Measurements from ENCODE around the gene DNAL4.
A peak's percentile ranks its signal among the peaks of the same experiment; 100 is the strongest.

Gene DNAL4

DNA sequence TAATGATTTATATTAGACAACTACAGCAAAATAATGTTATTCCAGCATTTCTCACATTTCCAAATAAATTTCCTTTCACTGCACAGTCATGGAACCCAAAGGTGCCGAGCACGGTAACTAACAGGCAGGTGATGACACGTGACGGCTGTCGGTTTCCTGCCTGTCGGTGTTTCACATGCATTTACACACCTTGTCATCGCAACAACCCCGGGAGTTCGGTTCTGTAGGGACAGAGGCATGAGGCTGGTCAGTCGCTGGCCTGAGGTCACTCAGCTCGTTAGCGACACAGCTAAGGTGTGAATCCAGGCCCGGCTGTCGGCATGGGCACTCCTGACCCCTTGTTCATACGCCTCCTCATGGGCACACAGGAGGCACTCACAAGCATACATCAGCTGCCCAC is 9.9 kb downstream of the DNAL4 start:
- no peak for DNase-seq

DNA sequence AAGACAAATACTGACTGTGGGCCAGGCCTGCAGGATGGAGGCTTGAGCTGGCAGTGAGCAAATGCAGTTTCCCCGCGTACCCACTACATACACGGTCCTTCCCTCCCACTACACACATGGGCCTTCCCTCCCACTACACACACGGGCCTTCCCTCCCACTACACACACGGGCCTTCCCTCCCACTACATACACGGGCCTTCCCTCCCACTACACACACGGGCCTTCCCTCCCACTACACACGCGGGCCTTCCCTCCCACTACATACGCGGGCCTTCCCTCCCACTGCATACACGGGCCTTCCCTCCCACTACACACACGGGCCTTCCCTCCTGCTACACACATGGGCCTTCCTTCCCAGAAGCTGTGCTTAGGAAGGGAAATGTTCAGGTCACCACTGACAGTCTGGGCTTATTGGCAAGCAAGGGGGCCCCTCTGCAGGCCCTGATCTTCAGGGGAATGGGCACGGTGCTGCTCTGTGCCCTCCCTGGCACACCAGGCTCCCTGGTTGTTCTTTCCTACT is 10.8 kb downstream of the DNAL4 start:
- DNase-seq = no peak

DNA sequence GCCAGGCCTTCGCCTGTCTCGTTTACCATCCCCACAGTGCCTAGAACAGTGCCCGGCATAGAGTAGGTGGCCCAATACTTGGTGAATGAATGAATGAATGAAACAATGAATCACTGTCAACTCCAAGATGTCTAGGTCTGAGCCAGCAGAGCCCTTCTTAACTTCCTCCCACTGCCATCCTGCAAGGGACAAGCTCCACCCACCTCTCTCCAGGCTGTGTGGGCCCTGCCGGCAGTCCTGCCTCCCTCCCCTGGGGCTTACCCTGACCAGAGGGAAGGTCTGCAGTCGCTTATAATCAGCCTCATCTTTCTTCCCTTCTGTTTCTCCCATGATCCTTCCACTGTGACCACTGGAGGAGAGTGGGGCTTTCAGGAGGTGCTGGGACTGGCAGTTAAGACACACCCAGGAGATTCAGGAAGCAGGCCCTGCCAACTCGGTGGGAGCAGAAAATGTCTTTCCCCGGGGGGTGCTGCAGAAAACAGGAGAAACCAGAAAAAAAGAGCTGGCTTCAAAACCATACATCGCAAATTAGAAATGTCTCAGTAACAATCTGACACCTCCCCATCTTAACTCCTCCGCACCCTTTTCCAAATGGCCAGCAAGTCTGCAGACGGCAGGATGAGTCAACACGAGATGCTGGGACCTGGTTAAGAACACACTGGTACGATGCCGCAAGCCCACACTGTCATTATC is 11.4 kb downstream of the DNAL4 start:
- no peak for DNase-seq

DNA sequence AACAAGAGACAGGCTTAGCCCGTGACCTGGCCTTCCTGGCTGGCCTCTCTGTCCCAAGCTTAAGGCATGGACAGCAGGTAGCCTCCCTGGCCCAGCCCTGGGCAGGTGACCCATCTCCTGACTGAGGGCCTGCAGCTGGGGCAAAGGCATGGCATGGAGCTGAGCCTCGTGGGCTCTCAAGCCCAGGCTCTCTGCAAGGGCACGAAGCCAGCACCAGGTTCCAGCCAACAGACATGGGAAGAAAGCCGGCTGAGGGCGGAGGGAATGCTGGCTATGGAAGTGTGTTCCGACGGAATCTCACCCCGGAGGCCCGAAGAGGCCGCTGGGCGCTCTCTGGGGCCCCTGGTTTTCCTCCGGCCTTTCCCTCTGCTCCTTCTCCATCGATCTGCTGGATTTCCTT is 12.9 kb downstream of the DNAL4 start:
- no peak for DNase-seq

DNA sequence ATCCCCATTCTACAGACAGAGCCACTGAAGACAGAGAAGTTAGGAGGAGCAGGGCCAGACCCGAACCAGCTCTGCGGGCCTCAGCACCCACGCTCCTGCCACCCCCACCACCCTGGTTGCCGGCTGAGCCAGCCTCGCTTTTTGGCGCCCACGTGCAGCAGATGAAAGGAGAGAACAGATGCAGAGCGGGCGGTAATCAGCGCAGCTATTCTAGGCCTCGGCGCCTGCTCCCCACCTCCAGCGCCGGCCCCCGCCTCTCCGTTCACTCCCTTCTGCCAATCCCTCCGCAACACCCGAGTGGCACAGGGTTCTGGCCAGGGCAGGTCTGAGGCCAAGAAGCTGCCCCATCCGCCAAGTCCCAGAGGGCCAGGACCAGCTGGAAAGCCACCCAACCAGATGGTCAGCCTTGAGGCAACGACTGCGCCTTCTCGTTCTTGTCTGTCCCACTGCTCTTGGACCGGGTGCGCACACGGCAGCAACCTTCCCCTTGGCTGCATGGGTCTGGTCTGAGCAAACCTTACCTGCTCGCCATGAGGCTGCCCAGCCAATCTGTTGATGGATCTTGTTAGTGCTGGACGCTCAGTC is 16.8 kb downstream of the DNAL4 start:
- no peak for DNase-seq

DNA sequence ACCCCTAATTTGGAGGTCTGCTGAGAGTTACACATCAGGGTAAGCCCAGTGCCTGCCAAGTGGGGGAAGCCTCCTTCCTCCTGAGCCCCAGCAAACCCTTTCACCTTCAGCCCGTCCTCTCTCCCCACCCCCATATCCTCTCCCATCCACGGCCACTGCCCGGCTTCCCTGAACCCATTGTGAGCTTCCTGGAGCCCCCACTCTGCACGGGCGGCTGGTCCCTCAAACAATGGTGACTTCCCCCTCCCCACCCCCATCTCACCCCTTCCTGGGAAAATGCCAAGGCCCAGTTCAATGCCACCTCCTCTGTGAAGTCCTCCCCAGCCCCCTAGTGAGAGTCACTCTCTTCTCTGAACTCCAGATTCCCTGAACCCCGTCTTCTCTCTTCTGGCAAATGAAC is 17.9 kb downstream of the DNAL4 start:
- no peak for DNase-seq

DNA sequence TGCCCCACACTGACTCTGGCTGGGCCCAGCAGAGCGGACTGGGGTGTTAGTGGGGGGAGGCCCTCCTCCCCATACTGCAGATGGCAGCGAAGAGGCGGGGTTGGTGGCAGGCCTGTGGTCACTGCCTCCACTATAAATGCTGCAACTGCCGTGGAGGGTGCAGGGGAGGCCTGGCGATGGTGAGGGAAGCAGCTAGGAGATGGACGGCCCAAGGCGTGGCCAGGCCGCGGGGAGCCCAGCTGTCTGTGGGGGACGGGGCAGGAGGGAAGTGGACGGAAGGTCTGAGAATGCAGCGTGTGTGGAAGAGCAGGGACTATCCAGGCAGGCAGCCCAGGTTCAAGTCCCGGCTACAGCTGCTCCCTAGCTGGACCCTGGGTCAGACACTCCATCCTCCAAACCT is 18.3 kb downstream of the DNAL4 start:
- no peak for DNase-seq

DNA sequence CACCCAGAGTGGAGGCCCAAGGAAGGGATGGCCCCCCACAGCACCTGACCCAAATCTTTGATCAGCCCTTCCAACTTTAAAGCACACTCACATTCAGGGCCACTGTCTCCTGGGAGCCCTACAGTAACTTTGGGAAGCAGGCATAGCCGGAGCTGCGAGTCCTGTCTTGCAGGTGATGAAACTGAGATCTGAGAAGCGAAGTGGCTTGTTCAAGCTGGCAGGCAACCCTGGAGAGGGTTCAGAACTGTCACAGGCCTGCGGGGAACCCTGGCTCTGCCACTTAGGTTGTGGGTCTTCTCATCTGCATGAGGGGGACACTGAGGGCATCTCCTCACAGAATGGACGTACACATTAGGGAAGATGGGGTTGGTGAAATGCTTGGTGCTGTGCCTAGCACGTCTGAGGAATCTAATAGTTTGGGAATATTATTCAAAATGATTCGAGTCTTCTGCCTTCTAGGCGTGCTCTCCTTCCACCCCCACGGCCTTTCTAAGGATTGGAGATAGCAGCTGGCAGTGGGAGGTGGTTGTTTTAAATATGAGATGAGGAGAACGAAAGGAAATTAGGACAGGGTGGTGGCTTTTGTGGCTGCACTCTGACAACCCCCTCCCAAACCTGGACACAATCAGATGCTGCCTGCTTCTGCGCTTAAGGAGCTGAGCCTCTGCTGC is 19.3 kb downstream of the DNAL4 start:
- no peak for DNase-seq

DNA sequence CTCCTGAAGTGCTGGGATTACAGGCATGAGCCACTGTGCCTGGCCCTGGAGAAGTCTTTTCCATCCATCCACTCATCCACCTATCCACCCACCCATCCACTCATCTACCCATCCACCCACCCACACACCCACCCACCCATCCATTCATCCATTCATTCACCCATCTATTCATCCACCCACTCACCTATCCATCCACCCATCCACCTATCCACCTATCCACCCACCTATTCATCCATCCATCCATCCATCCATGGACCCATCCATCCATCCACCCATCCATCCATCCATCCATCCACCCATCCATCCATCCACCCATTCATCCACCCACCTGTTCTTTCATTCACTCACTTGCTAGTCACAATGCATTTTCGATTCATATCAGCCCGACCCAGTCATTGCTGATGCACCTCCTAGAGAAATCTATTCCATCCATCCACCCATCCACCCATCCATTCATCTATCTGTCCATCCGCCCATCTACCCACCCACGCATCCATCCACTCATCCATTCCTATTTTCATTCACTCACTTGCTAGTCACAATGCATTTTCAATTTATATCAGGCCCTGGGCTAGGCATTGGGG is 20.5 kb downstream of the DNAL4 start:
- DNase-seq = no peak

DNA sequence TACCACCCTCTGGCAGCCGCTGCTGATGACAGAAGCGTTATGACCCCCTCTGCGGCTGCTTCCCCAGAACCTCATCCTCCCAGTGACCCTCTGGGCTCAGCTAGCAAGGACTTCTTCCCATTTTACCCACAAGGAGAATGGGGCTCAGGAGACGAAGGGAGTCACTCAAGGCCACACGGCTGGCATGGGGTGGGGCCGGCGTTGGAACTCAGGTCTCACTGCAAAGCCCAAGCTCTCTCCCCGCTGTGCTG is 21.4 kb downstream of the DNAL4 start:
- no peak for DNase-seq

DNA sequence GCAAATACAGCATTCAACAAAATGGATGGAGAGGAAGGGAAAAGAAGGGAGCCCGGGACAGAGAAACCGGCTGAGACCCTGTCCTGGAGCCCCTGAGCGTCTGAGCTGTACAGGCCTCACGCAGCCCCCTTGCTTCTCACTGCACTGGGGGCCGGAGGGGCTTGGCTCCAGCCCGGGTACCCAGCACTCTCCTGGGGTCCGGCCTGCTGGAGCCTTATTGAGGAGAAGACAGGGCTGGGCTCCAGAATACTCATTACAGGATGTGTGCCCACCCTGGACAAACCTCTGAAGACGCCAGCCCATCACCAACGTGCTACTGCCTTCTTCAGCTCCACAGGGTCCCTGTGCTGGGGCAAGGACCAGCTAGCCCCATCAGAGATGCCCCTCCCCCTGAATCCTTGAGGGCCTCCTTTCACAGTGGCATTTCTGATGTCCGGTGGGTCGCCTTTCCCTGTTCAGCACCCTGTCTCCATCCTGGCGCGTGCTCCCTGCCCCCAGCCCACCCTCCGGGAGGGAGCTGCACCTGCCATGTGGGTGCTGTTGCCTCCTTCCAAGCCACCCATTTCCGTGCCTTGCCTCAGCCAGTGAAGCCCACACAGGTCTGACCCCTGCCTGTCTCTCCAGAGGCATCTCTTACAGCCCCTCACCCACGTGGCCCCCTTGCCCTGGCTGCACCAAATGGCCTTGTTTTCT is 23.5 kb downstream of the DNAL4 start:
- DNase-seq = no peak

DNA sequence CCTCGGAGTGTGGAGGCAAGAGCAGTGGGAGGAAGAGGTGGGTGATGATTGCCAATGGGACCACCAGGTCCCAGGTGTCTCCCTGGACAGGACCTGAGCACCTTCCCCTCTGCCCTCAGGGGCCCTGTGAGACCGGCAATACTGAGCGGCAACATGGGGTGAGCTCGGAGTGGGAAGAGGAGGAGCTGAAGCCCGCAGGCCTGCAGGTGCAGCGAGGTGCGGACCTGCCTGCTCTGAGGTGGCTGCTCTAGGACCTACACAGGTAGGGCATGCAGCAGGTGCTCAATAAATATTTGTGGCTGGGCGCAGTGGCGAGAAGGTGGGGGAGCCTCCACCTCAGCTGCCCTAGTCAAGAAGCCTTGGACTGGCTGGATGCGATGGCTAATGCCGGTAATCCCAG is 25.9 kb downstream of the DNAL4 start:
- DNase-seq = no peak

DNA sequence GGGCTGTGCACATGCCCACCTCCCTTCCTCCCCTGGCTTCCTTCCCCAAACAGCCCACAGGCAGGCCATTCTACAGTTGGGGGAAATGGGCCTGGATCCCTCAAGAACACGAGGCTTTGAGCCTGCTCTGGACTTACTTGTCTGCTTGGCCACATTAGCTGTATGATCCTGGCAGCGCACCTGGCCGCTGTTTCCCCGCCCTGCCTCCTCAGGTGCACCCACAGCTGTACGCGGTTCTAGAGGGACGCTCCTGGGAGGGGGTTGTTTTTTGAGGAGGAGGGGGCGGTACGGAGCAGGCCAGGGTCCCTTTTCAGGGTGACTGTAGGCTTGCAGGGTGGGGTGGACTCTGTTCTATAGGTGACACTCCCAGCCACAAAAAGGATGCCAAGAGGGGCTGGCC is 26.6 kb downstream of the DNAL4 start:
- DNase-seq = no peak

DNA sequence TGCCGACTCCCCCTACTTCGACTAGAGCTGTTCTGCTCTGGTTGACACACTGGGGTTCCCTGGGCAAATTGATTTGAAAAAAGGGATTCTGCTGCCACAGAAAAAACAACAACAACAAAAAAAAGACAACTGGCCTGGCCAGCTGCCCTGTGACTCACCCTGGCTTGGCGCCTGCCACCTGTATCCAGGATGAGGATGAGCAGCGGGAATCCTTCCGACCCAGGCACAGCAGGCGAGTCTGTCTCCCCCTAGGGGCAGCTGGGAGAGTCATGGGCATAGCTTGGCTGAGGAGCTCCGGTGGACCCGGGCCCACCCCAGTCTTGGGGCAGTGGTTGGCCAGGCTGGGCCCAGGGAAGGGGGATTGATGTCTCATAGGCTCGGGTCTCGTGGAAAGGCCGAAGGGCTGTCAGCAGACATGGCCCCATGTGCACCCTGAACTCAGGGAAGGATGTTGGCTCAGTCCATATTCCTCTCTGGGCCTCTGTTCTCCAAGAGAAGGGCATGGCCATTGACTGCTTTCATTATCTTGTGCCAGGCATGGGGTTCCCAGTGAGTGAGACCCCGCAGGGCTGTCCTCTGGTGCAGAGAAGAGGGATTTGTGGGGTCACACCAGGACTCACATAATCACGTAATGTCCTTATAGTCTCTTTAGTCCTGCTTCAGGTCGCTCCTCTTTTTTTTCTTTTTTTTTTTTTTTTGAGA is 27.7 kb downstream of the DNAL4 start:
- no peak for DNase-seq

DNA sequence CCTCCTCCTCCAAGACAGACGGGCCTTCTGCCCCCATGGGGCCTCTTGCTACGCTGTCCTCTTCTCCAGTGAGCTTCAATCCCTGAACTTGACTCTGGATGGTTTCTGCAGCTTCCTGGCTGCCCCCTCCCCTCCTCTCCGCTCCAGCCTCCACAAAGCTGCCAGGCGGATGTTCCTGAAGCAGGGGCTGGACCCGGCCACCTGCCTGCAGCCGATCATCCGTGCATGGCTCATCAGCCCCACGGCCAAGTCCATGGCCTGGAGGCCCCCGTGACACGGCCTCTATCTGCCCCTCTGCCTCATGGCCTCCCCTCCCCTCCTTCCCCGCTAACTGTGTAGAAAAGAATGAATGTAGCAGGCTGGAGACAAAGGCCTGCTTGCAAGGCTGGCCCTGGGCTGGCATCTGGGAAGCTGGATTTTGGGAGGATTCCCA is 31.4 kb downstream of the DNAL4 start:
- no peak for DNase-seq

DNA sequence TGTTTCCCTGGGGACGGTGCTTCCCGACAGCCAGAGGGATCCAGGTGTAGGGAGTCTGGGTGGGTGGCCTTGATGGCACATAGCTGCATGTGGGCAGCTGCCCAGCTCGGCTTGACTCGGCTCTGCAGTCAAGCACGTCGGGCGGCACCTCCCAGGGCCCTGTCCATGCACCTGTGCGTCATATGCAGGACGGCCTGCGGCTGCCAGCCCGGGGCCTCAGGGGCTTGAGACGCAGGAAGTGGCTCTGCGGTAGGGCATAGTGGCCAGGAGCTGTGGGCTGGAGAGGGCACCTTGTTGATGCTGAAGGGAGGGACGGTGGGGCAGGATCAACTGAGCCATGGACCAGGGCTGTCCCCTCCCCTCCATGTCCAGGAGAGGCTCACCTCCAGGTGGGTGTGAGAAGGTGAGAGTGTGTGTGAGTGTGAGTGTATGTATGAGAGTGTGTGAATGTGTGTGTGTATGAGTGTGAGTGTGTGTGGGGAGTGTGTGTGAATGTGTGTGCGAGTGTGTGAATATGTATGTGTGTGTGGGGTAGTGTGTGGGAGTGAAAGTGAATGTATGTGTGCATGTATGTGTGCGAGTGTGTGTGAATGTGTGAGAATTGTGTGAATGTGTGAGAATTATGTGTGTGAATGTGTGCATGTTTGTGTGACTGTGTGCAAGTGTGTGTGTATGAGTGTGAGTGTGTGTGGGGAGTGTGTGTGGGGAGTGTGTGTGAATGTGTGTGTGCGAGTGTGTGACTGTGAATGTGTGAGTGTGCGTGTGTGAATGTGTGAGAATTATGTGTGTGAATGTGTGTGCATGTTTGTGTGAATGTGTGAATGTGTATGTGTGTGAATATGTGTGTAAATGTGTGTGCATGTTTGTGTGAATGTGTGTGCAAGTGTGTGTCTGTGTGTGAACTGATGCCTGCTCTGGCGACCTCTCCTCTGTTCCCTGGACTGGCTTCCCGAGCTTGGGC is 32.5 kb downstream of the DNAL4 start:
- no peak for DNase-seq

DNA sequence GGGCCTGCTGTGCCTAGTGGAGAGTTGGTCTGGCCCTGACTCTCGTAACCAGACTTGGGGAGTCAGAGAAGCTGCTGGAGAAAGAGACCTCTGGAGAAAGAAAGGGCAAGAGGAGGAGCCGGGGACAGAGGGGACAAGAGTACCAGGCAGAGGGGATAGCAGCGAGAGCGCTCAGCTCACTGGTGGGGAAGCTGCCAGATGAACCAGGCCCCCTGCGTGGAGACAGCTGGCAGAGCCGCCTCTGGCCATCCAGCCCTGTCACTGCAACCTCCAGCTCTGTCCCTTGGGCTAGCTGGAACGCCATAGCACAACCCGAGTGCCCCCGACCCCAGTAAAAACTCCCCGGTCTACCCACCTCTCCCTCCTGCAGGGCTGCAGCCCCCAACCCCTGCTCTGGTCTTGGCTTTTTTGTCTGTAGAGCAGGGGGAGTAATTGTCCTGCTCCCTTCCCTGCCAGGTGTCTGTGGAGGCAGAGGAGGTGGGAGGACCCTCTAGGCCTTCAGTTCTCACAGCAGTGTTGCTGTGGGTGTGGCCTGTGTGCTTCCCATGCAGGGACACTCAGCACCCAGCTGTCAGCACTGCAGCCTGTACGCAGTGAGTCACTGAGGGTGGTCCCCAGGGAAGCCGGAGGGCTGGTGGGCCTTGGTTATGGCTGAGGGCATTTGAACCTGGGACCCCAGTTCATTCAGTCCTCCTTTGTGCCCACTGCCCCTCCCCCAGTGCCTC is 33.3 kb downstream of the DNAL4 start:
- no peak for DNase-seq

DNA sequence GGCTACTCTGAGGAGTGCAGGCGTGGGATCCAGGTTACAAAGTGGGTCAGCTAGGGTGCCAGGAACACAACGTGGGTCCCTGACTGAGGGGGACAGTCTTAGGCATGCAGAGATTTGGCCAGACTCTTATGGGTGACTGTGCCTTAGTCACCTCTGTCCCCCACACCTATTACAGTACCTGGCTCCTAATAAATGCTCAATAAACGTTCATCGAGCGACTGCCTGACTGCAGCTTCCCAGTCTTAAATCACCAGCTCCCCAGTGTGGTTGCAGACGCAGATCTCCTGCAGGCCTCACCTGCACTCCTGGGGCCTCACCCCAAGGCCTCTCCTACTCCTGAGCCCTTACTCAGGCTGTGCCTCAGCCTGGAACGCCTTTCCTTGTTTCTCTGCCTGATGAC is 34.9 kb downstream of the DNAL4 start:
- no peak for DNase-seq

DNA sequence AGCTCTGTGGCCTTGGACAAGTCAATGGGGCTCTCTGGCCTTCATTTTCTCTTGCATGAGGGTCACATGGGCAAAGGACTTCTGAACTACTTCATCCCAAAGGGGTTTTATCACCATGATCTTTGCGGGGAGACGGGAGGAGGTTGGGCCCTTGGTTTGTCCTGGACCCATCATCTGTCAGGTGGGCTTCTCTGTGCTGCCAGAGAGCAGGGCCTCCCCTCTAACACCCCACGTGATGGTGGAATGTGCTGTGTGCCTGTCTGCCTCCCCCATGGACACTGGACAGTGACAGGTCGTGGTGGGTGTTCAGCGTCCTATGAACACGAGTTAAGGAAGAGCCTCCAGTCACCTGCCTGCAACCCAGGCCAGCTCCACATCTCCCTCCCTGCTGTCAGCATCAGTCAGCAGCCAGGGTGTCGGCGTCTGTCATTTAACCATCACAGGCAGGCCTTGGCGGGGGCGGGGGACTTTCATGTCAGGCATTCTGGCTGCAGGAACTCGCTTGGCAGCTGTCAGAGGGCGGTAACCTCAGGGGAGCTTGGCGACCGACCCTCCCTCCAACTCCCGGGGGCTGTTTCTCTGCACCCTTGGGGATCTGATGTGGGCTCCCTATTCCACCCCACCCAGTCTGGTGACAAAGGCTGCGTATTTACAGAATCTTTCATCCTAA is 35.5 kb downstream of the DNAL4 start:
- DNase-seq = peak; percentile 69

DNA sequence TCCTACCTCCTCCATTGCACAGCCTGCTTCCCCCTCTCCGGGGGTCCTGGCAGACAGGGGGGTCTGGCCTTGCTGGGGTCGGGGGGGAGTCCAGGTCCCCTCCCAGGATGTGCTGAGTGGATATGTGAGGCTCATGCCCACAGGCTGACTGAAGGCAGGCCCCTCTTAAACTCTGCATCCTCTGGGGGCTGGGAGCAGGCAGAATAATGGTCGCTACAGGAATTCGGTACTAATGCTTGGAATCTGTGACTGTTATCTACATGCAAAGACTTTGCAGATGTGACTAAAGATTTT is 36.5 kb downstream of the DNAL4 start:
- no peak for DNase-seq

Data from stimulated activated CD4-positive, alpha-beta T cell treated with anti-CD3 and anti-CD28 coated beads, Interleukin-12 subunit alpha, Interleukin-12 subunit beta, amount 100 ng/mL, for 4 hours (primary cell).